ENCODE measurements around the gene CELSR2. TPM values are rescaled to one million over a fixed set of nuclear protein-coding genes. Genes with fewer than 3 reads are reported as not detected.

Gene CELSR2
- total RNA-seq, 1 donor: 0.36 TPM

DNA sequence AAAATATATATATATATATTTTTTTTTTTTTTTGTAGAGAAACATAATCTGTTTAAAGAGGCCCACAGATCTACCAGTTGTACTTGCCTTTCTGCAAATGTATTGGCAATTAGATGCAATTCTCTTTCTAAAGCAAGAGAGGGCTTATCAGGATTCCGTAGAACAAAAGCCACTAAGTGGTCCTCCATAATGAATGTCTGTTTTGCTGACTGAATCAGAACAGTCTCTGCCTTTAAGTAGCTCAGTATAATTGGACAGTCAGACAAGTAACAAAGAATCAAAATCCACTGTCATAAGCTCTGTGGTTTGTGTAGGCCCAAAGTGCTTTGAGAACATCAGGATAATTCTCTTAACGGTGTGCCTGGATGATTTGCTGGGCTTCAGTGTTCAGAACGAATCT lies 18.3 kb upstream of the CELSR2 start:
- H3K4me3 ChIP-seq (ENCODE audit: low read depth, low read length): no peak overlapping the region
- TF ChIP-seq, protein P1, sequence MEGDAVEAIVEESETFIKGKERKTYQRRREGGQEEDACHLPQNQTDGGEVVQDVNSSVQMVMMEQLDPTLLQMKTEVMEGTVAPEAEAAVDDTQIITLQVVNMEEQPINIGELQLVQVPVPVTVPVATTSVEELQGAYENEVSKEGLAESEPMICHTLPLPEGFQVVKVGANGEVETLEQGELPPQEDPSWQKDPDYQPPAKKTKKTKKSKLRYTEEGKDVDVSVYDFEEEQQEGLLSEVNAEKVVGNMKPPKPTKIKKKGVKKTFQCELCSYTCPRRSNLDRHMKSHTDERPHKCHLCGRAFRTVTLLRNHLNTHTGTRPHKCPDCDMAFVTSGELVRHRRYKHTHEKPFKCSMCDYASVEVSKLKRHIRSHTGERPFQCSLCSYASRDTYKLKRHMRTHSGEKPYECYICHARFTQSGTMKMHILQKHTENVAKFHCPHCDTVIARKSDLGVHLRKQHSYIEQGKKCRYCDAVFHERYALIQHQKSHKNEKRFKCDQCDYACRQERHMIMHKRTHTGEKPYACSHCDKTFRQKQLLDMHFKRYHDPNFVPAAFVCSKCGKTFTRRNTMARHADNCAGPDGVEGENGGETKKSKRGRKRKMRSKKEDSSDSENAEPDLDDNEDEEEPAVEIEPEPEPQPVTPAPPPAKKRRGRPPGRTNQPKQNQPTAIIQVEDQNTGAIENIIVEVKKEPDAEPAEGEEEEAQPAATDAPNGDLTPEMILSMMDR (IDR thresholded peaks at IDR 0.05; ENCODE audit: insufficient read depth, low read length): no peak
- DNase-seq (ENCODE audit: low read depth): no peak

DNA sequence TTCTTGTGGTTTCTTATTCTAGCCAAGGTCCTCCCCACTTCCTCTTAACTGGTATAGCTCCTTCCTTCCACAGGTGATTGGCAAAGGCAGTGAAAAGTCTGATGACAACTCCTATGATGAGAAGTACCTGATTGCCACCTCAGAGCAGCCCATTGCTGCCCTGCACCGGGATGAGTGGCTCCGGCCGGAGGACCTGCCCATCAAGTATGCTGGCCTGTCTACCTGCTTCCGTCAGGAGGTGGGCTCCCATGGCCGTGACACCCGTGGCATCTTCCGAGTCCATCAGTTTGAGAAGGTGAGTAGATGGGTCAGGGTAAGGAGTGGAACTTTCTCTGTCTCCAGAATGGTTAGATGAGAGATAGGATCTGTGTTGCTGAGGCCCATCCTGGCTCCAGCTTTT lies 14.2 kb upstream of the CELSR2 start:
- no peak overlapping the region for H3K4me3 ChIP-seq (ENCODE audit: low read depth, low read length)
- TF ChIP-seq, protein P1 (IDR thresholded peaks at IDR 0.05; ENCODE audit: insufficient read depth, low read length): no peak
- DNase-seq (ENCODE audit: low read depth): no peak

DNA sequence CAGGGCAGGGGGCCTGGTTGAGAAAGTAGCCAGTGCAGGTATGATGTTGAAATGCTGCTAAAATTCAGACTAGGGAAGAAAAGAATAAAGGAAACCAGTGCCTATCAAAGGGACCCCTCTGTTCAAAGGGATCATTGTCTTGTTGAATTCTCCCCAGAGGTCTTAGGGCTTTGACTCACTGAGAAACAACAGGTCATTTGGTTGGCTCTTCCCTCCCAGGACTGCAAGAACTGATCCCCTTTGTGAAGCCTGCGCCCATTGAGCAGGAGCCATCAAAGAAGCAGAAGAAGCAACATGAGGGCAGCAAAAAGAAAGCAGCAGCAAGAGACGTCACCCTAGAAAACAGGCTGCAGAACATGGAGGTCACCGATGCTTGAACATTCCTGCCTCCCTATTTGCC lies 11.8 kb upstream of the CELSR2 start:
- no peak for DNase-seq (ENCODE audit: low read depth)
- TF ChIP-seq, protein P1 (IDR thresholded peaks at IDR 0.05; ENCODE audit: insufficient read depth, low read length): no peak
- no peak overlapping the region for H3K4me3 ChIP-seq (ENCODE audit: low read depth, low read length)

DNA sequence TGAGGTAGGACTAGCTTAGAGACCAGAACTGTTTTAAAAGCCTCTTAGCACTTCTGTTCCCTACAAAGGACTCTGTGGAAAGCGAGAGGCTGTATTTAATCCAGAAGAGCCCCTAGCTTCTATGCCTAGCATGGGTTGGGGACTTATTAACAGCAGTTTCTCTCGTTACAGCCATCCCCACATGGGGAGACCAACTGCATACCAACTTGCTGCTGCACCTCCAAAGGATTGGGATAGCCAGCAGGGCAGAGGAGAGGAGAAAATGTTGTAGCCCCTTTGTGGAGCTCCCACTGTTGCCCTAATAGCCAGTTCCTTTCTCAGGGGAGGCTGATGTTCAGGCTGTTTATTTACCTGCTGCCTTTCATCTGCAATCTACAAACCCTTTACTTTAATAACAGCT lies 11.0 kb upstream of the CELSR2 start:
- H3K4me3 ChIP-seq (ENCODE audit: low read depth, low read length): no peak overlapping the region
- TF ChIP-seq, protein P1 (IDR thresholded peaks at IDR 0.05; ENCODE audit: insufficient read depth, low read length): no peak
- no peak for DNase-seq (ENCODE audit: low read depth)

DNA sequence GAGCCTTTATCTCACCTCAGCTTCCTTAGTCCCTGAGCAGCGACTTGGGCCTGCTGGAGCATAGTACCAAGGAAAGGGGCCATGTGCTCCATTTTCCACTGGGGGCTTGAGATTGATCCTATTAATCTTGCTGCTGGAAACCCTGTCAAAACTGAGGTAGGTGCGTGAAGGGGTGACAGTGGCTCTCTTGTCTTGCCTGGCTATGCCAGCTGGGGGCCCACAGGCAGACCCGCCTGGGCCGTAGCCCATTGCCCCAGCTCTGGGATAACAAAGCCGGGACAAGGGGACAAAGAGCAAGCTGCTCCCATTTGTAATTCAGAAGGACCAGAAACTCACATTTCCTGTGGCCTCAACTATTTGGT lies 10.3 kb upstream of the CELSR2 start:
- TF ChIP-seq, protein P1 (IDR thresholded peaks at IDR 0.05; ENCODE audit: insufficient read depth, low read length): no peak
- DNase-seq (ENCODE audit: low read depth): no peak

DNA sequence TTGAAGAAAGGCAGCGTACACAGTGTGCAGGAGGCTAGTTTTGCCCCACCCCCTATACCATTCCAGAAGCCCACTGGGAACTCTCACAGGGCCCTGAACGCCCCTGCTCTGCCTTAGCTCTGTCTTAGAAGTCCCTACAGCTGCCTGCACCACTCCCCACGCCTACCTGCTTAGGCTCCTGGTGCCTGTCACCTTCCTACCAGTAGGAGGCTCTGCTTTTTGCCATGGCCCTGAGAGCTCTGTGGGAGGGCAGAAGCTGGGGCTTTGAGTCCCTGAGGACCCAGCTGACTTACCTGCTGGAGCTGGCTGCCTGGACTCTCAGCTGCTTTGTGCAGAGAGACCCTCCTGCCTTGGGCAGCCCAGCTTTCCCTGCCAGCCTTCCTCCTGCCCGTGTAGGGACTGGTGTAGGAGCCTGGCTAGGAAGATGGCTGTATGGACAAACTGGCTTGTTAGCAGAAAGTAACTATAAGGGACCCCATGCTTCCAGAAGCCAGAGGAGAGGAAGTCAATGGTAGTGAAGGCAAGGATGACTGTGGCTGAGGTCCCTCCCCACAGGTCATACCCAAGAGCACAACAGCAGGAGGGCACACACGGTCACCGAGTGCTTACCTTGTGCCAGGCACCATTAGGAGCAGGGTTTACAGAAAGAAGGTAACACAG lies 9.8 kb upstream of the CELSR2 start:
- H3K4me3 ChIP-seq (ENCODE audit: low read depth, low read length): no peak overlapping the region
- TF ChIP-seq, protein P1 (IDR thresholded peaks at IDR 0.05; ENCODE audit: insufficient read depth, low read length): peak; percentile 61
- DNase-seq (ENCODE audit: low read depth): peak; percentile 34

More for the DNA sequence above, 10.3 kb upstream of the CELSR2 start:
- H3K4me3 ChIP-seq (ENCODE audit: low read depth, low read length): no peak overlapping the region

All from fibroblast of the aortic adventitia (primary cell).